Measurements from ENCODE around the gene MACROH2A1. TPM values are rescaled to one million over a fixed set of nuclear protein-coding genes. Genes with fewer than 3 reads are reported as not detected.

MACROH2A1 gene
- total RNA-seq, 2 experiments from 2014 or later = 159 to 161 TPM

- DNase-seq = peak; percentile 41
- peaks cover 29% of the 10 kb centered on the region for H3K36me3 Mint-ChIP-seq
- peaks cover 79% of the 10 kb centered on the region for H3K4me1 Mint-ChIP-seq (ENCODE audit: low read depth)
- ChIA-PET POLR2A (no interaction called here), CTCF (no interaction called here)
- no peak overlapping the region for H3K4me3 Mint-ChIP-seq
- intact Hi-C loops (cut with micrococcal nuclease) = loop anchor here (1.0 kb wide), 1 partner anchor 15 kb away; no protein-coding TSS in a partner anchor
- H3K27ac Mint-ChIP-seq = no peak overlapping the region
- H3K27me3 Mint-ChIP-seq = no peaks in the 10 kb centered on the region
- no peaks in the 10 kb centered on the region for H3K9me3 Mint-ChIP-seq
These were observed 6.8 kb downstream of the MACROH2A1 start for GRCh38 chr5:135392256-135392655.

GRCh38 chr5:135391869-135392255 lies 7.2 kb downstream of the MACROH2A1 start:
- ChIA-PET POLR2A (no interaction called here), CTCF (no interaction called here)
- no peak for DNase-seq
- peaks cover 32% of the 10 kb centered on the region for H3K36me3 Mint-ChIP-seq
- H3K4me1 Mint-ChIP-seq (ENCODE audit: low read depth) = peaks cover 78% of the 10 kb centered on the region
- no peaks in the 10 kb centered on the region for H3K9me3 Mint-ChIP-seq
- no peak overlapping the region for H3K4me3 Mint-ChIP-seq
- intact Hi-C loops (cut with micrococcal nuclease) = loop anchor here (1.0 kb wide), 1 partner anchor 15 kb away; no protein-coding TSS in a partner anchor
- H3K27me3 Mint-ChIP-seq = no peaks in the 10 kb centered on the region
- H3K27ac Mint-ChIP-seq = no peak overlapping the region

- DNase-seq = no peak
- Mint-ChIP-seq H3K36me3 (peaks cover 38% of the 10 kb centered on the region), H3K27me3 (no peaks in the 10 kb centered on the region), H3K4me1 (ENCODE audit: low read depth) (peaks cover 74% of the 10 kb centered on the region), H3K4me3 (no peak overlapping the region), H3K27ac (no peak overlapping the region), H3K9me3 (no peaks in the 10 kb centered on the region)
- CTCF ChIA-PET = no interaction called here
- POLR2A ChIA-PET = no interaction called here
- intact Hi-C loops (cut with micrococcal nuclease) = no loop called here
These were observed 7.7 kb downstream of the MACROH2A1 start for GRCh38 chr5:135391116-135391868.

- Mint-ChIP-seq H3K27me3 (no peaks in the 10 kb centered on the region), H3K36me3 (peaks cover 54% of the 10 kb centered on the region), H3K9me3 (no peaks in the 10 kb centered on the region), H3K4me1 (ENCODE audit: low read depth) (peaks cover 56% of the 10 kb centered on the region), H3K27ac (no peak overlapping the region), H3K4me3 (no peak overlapping the region)
- POLR2A ChIA-PET = interaction anchor here (1.0 to 1.2 kb wide), 2 partner anchors 9 to 11 kb away, joined by 3 to 4 read pairs; no protein-coding TSS in a partner anchor
- intact Hi-C loops (cut with micrococcal nuclease) = no loop called here
- CTCF ChIA-PET = interaction anchor here (1.3 kb wide), 1 partner anchor 36 kb away, joined by 4 read pairs; no protein-coding TSS in a partner anchor
- DNase-seq = no peak
These were observed 10.1 kb downstream of the MACROH2A1 start for GRCh38 chr5:135388860-135389435.

- H3K27me3 Mint-ChIP-seq = no peaks in the 10 kb centered on the region
- POLR2A ChIA-PET = no interaction called here
- no peak for DNase-seq
- no peak overlapping the region for H3K4me3 Mint-ChIP-seq
- H3K9me3 Mint-ChIP-seq = no peaks in the 10 kb centered on the region
- CTCF ChIA-PET = no interaction called here
- no peak overlapping the region for H3K27ac Mint-ChIP-seq
- peaks cover 45% of the 10 kb centered on the region for H3K4me1 Mint-ChIP-seq (ENCODE audit: low read depth)
- H3K36me3 Mint-ChIP-seq = peaks cover 56% of the 10 kb centered on the region
- intact Hi-C loops (cut with micrococcal nuclease) = no loop called here
These were observed 11.4 kb downstream of the MACROH2A1 start for GRCh38 chr5:135387629-135387960.

- H3K4me3 Mint-ChIP-seq = no peak overlapping the region
- H3K9me3 Mint-ChIP-seq = no peaks in the 10 kb centered on the region
- ChIA-PET POLR2A (no interaction called here), CTCF (no interaction called here)
- peaks cover 60% of the 10 kb centered on the region for H3K36me3 Mint-ChIP-seq
- H3K27ac Mint-ChIP-seq = no peak overlapping the region
- H3K27me3 Mint-ChIP-seq = no peaks in the 10 kb centered on the region
- no peak for DNase-seq
- peaks cover 40% of the 10 kb centered on the region for H3K4me1 Mint-ChIP-seq (ENCODE audit: low read depth)
- intact Hi-C loops (cut with micrococcal nuclease) = no loop called here
These were observed 12.0 kb downstream of the MACROH2A1 start for GRCh38 chr5:135386886-135387628.

GRCh38 chr5:135386096-135386495 lies 12.9 kb downstream of the MACROH2A1 start:
- no peak for DNase-seq
- no peak overlapping the region for H3K27ac Mint-ChIP-seq
- no peaks in the 10 kb centered on the region for H3K27me3 Mint-ChIP-seq
- peaks cover 32% of the 10 kb centered on the region for H3K4me1 Mint-ChIP-seq (ENCODE audit: low read depth)
- no peaks in the 10 kb centered on the region for H3K9me3 Mint-ChIP-seq
- H3K4me3 Mint-ChIP-seq = no peak overlapping the region
- CTCF ChIA-PET = no interaction called here
- POLR2A ChIA-PET = interaction anchor here (0.7 kb wide), 1 partner anchor 13 kb away, joined by 3 read pairs; no protein-coding TSS in a partner anchor
- intact Hi-C loops (cut with micrococcal nuclease) = no loop called here
- H3K36me3 Mint-ChIP-seq = peaks cover 59% of the 10 kb centered on the region

GRCh38 chr5:135385576-135385975 lies 13.5 kb downstream of the MACROH2A1 start:
- Mint-ChIP-seq H3K4me1 (ENCODE audit: low read depth) (peaks cover 32% of the 10 kb centered on the region), H3K36me3 (peaks cover 62% of the 10 kb centered on the region), H3K4me3 (no peak overlapping the region), H3K27ac (no peak overlapping the region), H3K27me3 (no peaks in the 10 kb centered on the region), H3K9me3 (no peaks in the 10 kb centered on the region)
- intact Hi-C loops (cut with micrococcal nuclease) = no loop called here
- ChIA-PET CTCF (interaction anchor here (0.9 kb wide), 1 partner anchor 39 kb away, joined by 3 read pairs; no protein-coding TSS in a partner anchor), POLR2A (interaction anchor here (0.7 kb wide), 1 partner anchor 13 kb away, joined by 3 read pairs; no protein-coding TSS in a partner anchor)
- no peak for DNase-seq

GRCh38 chr5:135384898-135385297 lies 14.1 kb downstream of the MACROH2A1 start:
- intact Hi-C loops (cut with micrococcal nuclease) = no loop called here
- no peak overlapping the region for H3K4me3 Mint-ChIP-seq
- H3K36me3 Mint-ChIP-seq = peaks cover 67% of the 10 kb centered on the region
- H3K27me3 Mint-ChIP-seq = no peaks in the 10 kb centered on the region
- CTCF ChIA-PET = interaction anchor here (0.9 kb wide), 1 partner anchor 40 kb away, joined by 3 read pairs; no protein-coding TSS in a partner anchor
- no peak overlapping the region for H3K27ac Mint-ChIP-seq
- DNase-seq = no peak
- H3K4me1 Mint-ChIP-seq (ENCODE audit: low read depth) = peaks cover 29% of the 10 kb centered on the region
- H3K9me3 Mint-ChIP-seq = no peaks in the 10 kb centered on the region
- POLR2A ChIA-PET = no interaction called here

- no peaks in the 10 kb centered on the region for H3K9me3 Mint-ChIP-seq
- DNase-seq = no peak
- H3K4me1 Mint-ChIP-seq (ENCODE audit: low read depth) = peaks cover 25% of the 10 kb centered on the region
- ChIA-PET CTCF (no interaction called here), POLR2A (no interaction called here)
- H3K36me3 Mint-ChIP-seq = peaks cover 70% of the 10 kb centered on the region
- no peaks in the 10 kb centered on the region for H3K27me3 Mint-ChIP-seq
- intact Hi-C loops (cut with micrococcal nuclease) = no loop called here
- H3K4me3 Mint-ChIP-seq = no peak overlapping the region
- no peak overlapping the region for H3K27ac Mint-ChIP-seq
These were observed 15.1 kb downstream of the MACROH2A1 start for GRCh38 chr5:135383803-135384495.

GRCh38 chr5:135382981-135383380 lies 16.1 kb downstream of the MACROH2A1 start:
- no peak overlapping the region for H3K4me3 Mint-ChIP-seq
- peaks cover 28% of the 10 kb centered on the region for H3K4me1 Mint-ChIP-seq (ENCODE audit: low read depth)
- POLR2A ChIA-PET = no interaction called here
- intact Hi-C loops (cut with micrococcal nuclease) = no loop called here
- CTCF ChIA-PET = no interaction called here
- H3K36me3 Mint-ChIP-seq = peaks cover 75% of the 10 kb centered on the region
- no peaks in the 10 kb centered on the region for H3K9me3 Mint-ChIP-seq
- no peaks in the 10 kb centered on the region for H3K27me3 Mint-ChIP-seq
- no peak overlapping the region for H3K27ac Mint-ChIP-seq
- no peak for DNase-seq

All from activated CD4-positive, alpha-beta memory T cell treated with anti-CD3 and anti-CD28 coated beads for 36 hours (primary cell).